Colon (tissue), 2 donors: ENCODE measurements around the gene AKAP3.

ENCODE experiments used
- FAIRE-seq: peaks from 2 replicates; lab custom pipeline; 2012; peaks lifted over from hg19 to GRCh38; lab: Jason Lieb, UNC
- donor health status: control.
- donor health status: control.

AKAP3 gene

DNA sequence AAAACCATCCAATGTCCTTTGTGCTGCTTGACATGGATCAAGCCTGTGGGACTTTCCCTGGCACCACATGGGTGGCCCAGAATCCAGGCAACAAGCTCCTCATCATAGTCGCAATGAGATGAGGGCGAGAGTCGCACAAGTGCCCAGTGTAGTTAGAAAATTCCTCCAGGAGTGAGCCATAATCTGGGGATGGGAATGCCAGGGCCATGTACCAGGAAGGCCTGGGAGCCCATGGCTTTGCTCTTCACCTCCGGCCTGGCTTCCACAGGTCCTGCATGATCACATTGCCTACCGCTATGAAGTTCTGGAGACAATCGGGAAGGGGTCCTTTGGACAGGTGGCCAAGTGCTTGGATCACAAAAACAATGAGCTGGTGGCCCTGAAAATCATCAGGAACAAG, 53.0 kb downstream of the AKAP3 start:
- no peak for FAIRE-seq

DNA sequence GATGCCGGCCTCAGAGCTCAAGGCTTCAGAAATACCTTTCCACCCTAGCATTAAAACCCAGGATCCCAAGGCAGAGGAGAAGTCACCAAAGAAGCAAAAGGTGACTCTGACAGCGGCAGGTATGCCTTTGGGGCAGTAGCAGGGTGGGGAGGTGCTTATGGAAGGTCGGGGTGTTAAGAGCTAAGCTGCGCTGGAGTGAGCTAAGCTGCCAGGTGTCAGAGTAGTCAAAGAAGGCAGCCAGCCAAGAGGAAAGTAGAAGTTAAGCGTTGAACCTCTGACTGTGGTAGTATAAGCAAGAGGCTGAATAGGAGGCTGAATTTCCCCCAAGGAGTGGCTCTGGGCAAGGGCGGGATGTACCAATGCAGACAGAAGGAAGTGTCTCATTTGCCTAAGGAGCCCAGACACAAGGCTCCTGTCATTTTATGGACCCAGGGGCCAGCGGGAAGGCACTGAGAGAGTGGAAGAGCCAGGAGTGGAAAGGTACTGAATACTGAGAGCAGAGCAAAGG, 57.6 kb downstream of the AKAP3 start:
- no peak for FAIRE-seq

DNA sequence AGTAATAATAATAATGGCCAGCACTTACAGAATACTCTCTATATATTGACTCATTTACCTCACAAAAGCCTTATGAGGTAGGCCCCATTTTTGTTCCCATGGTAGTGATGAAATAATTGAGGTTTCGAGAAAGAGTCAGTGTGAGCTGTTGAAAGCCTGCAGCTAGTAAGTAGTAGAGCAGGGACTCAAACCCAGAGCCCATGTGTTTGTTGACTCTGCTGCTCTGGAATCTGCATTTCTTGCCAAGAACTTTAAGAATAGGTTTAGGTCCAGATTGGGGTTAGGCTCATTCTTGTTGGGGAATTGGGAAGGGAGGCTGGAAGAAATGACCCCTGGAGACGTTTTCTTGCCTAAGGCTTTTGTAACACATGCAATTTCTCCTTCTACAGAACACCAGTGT, 58.9 kb downstream of the AKAP3 start:
- FAIRE-seq: no peak

DNA sequence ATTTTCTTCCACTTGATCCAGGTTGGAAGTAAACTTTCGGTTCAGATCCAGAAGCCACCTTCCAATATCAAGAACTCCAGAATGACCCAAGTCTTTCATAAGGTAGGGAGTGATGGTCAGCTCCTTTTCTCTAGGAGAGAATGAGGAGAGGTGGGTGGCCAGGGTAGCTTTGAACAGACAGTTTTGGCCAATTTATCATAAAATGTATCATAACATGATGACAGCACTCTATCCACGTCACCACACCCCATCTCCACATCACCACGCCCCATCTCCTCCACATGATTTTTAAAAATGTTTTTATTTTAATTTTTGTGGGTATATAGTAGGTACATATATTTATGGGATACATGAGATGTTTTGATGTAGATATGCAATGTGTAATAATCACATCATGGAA, 59.9 kb downstream of the AKAP3 start:
- FAIRE-seq: no peak

DNA sequence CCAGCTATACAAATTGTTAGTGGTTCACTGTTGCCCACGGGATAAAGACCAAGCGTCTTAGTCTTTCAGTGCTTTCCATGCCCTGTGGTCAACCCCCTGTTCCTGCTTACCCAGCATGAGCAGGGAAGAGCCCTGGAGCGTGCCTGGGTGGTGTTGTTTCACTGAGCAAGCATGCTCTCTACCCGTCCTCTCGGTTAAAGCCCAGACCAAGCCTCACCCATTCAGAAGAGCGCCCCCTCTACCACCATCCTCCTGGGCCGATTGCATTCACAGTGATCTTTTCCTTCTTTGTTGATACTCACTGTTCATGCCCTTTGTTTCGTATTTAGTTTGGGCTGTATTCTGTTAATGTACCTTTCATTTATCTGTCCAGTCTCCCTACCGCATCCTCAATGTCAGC, 61.7 kb downstream of the AKAP3 start:
- no peak for FAIRE-seq

DNA sequence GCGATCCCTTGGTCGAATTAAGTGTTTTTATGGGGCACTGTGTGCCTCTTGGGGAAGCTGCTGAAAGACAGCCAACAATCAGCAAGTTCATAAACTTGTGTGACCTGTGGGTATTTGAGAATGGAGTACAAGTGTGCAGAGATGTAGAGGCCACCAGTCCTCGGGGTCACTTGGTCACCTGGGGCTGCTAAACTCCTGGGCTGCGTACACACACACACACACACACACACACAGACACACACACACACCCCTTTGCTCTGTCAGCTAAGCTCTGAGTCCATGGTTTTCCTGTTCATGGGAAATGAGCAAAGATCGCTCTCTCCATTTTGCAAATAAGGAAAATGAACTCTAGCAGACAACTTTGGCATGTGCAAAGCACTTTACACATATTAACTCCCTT, 62.4 kb downstream of the AKAP3 start:
- FAIRE-seq: no peak

DNA sequence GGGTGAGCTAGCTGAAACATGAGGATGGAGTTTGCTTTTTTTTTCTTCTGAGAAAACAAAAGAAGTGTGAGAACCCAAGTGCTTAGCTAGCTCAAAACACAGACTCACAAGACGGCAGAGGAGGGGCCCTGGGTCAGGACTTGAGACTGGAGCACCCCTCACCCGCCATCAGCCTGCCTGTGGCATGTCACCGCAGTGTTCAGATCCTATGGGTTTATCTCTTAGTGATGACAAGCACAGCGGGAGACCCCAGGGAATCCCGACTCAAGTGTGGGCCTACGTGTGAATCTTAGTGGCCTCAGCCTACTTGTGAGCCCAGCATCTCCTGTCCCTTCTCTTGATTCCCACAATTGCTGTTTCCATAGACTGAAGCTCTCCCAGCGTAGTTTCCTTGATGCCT, 64.0 kb downstream of the AKAP3 start:
- no peak for FAIRE-seq

DNA sequence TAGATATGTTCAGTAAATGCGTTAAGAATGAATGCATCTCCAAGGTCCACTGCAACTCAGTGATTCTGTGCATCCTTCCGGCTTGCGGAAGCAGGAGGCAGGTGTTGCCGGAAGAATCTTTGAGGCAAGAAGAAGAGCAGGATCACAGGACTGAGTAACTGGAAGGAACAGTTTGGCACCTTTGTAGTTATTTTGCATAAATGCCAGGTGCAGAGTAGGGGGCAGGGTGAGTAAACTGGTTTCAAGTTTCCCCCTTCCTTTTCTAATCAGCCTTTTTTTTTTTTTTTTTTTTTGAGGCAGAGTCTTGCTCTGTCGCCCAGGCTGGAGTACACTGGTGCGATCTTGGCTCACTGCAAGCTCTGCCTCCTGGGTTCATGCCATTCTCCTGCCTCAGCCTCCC, 64.6 kb downstream of the AKAP3 start:
- no peak for FAIRE-seq

DNA sequence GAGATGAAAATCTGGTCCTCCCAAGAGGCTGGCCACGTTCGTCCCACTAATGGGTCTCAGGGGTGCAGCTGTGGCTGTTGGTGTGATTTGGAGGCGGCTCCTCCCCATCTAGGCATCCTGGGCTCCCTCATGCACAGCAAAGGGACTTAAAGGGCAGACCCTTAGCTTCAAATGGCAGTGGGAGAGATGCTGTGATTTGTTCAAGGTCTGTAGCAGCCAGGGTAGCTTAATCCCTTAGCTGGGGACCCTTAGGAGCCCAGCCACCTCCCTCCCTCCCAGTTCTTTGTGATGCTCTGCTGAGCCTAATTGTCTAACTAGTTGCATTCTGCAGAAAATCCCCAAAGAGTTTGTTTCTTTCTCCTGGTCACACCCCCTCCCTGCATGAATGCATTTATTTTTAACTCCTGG, 68.6 kb downstream of the AKAP3 start:
- FAIRE-seq: no peak

DNA sequence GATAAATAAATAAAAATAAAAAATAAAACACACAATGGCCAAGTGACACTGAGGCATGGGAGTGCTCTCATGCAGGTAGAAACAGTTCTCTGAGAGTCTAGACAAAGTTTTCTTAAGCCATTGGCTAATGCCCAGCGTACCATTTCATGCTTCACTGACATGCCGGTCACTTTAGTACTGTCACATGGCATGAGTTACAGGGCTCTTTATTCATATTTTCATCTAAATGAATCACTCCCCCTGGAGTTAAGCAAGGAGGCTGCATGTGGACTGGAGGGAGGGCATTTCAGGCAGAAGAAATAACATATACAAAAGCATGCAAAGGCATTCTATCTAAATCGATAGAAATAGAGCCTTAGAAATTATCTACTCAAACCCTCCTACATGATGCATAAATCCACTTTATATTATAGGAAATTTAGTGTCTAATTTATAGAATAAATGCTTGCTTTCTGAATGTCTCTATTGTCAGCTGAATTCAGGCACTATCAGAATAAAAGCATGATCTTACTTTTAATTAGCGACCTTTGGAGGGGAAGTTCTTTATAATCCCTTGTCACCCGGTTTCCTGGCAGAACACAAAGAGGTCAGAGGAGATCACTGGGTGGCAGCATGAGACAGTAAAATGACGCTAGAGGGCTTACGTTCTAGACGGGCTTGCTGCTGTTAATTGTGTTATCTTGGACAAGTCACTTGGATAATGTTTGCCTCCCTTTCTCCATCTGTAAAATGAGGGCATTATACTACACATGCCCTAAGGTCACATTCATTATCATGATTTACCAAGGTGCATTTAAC, 69.3 kb downstream of the AKAP3 start:
- no peak for FAIRE-seq

DNA sequence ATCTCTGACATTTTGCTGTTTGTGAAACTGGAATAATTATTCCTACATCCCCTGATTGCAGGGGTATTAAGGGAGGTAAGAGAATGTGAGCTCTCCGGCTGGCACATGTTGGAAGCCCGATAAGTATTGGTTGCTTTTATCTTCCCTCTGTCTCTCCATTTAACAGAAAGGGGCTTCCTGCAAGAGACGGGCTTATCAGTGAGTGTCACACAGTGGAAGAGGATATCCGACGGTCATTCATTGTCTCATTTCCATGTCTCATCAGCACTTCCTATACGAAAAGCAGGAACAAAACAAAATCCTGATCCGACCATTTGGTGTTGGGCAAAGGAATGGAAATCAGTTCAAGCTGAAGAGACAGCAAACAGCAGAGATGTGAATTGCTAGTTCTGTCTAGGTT, 76.2 kb downstream of the AKAP3 start:
- FAIRE-seq: no peak

DNA sequence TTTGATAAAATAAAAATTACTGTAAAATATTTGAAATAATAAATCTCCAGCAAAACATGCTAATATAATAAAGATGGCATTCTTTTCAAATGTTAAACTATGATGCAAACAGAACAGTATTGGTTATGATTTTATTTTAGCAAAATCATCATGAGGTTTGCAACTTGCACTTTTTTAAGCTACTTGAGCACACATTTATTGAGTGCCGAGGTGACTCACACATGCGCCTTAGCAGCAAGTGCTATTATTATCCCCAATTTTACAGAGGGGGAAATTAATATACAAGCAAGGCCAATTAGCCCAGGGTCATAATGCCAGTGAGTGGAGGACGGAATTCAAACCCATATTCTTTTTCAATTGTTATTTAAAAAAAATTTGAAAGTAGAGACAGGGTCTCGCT, 79.6 kb downstream of the AKAP3 start:
- FAIRE-seq: no peak

DNA sequence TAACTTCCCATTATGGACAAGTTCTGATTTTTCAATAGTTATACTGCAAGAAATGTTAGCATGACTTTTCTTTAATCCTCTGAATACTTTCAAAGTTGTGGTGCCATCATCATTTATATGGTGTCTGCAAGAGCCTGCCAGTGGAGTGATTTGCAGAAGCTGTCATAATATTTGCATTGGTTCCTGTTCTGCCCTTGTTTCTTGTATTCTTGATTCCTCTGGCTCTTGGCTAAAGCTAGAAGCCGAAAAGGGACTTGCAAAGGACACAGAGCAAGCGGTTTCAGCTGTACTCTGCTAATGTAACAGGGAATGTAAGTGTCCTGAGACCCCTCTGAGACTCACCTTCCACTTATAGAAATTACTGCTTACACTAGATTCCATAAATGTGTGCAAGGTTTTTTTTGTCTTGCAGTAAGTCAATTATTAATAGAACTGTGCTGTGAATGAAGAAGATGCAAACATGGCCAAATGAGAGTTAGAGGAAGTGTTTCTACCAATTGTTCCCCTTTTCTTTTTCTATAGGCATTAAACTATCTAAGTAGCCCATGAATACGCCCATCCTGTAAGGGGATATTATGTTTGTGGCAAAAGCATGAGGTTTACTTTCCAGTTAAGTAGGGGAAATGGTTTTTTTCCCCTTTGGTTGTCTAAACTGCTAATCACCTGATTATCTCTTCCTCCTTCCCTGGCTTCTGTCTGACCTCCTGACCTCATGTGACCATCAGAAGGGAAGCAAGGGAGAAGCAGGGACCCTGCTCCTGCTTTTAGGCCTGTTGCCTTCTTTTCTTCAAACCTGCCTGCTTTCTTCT, 81.6 kb downstream of the AKAP3 start:
- FAIRE-seq: no peak

DNA sequence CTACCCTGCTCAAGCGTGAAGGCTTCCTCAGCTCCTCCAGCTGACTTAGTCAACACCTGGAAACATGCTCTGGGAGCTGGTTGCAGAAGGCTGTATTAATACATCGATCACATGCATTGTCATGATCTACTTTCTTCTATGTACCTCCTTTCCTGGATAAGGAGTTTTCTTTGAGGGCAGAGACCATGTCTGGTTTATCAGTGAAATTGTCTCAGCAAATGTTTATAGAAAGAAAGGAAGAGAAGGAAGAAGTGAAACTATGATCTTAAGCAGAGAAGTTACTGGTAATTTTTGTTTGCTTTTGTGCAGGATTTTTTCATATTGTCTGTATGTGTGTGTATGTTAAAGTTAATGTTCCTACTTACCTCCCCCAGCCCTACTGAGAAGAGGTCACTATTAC, 82.4 kb downstream of the AKAP3 start:
- FAIRE-seq: no peak
